HepG2 (cell line): ENCODE results near the gene DQX1.

Experiments used
- MED1 ChIP-seq: sonication (generic); formaldehyde crosslinking; IDR thresholded peaks from 2 replicates; pipeline ENCODE4 v1.4.0; 2020; ENCODE audit warnings: missing genetic modification reagents
- TF ChIP-seq, protein P1 (sequence below): sonication (generic); formaldehyde crosslinking; conservative IDR thresholded peaks from 2 replicates; pipeline ENCODE4 v1.4.0; 2020; ENCODE audit warnings: missing genetic modification reagents
- TF ChIP-seq, protein P2 (sequence below): sonication (generic); formaldehyde crosslinking; IDR thresholded peaks from 2 replicates; pipeline ENCODE4 v1.5.1; 2020; ENCODE audit warnings: mild to moderate bottlenecking, moderate library complexity, missing genetic modification reagents

DNA sequence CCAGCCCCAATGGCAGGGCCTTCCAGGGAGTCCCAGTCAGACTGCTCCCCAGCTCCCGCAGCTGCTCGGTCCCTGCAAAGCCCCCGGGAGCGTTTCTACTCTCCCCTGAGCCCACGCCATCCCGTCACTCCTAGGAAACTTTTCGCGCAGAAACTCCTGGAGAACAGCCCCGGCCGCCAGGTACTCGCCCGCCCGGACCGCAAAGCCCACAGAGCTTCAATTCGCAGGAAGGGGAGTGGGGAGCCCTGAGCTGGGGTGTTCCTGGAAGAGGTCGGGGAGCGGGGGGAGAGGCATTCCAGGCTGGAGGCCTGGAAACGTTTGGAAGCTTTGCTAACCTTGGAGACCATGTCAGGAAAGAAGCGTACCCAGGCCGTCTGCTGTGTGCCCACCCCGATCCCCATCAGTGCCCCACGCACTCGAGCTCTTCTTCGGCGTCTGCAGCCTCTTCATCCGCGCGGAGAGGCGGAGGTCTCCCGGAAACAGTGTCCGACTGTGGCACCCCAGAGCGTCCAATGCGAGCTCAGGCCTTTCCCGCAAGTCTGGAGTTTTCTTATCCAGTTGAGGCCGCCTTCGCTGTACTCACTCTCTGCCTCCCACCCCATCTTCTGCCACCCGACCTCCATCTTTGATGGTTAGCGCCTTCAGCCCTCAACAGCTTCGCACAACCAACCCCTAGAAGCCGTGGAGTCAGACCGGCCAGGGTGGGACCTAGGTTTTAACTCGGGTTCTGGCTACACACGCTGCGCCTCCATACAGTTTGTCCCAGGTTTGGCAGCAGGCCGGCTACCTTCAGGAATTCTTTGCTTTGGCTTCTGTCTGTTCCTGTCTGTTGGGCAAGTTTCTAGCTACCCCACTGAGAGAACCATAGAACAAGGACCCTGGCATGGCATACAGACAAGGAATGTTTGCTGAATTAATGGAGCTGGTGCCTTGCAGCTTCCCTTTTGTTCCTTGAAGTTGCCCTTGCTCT lies 22.2 kb downstream of the DQX1 start:
- TF ChIP-seq, protein P1, sequence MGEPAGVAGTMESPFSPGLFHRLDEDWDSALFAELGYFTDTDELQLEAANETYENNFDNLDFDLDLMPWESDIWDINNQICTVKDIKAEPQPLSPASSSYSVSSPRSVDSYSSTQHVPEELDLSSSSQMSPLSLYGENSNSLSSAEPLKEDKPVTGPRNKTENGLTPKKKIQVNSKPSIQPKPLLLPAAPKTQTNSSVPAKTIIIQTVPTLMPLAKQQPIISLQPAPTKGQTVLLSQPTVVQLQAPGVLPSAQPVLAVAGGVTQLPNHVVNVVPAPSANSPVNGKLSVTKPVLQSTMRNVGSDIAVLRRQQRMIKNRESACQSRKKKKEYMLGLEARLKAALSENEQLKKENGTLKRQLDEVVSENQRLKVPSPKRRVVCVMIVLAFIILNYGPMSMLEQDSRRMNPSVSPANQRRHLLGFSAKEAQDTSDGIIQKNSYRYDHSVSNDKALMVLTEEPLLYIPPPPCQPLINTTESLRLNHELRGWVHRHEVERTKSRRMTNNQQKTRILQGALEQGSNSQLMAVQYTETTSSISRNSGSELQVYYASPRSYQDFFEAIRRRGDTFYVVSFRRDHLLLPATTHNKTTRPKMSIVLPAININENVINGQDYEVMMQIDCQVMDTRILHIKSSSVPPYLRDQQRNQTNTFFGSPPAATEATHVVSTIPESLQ: no peak
- no peak for TF ChIP-seq MED1 (CRISPR knock-in tag)
- TF ChIP-seq, protein P2, sequence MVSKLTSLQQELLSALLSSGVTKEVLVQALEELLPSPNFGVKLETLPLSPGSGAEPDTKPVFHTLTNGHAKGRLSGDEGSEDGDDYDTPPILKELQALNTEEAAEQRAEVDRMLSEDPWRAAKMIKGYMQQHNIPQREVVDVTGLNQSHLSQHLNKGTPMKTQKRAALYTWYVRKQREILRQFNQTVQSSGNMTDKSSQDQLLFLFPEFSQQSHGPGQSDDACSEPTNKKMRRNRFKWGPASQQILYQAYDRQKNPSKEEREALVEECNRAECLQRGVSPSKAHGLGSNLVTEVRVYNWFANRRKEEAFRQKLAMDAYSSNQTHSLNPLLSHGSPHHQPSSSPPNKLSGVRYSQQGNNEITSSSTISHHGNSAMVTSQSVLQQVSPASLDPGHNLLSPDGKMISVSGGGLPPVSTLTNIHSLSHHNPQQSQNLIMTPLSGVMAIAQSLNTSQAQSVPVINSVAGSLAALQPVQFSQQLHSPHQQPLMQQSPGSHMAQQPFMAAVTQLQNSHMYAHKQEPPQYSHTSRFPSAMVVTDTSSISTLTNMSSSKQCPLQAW (CRISPR knock-in tag): no peak
